ENCODE results near the gene TPD52L3. TPM values are rescaled to one million over a fixed set of nuclear protein-coding genes. Genes with fewer than 3 reads are reported as not detected.

Gene TPD52L3
- not detected in 3 replicates for total RNA-seq

GRCh38 chr9:6328103-6328502, at the start of gene TPD52L3:
TSS of gene TPD52L3 (plus strand) at chr9:6328375. CDS start at chr9:6328596, 221 bp downstream.
- DNase-seq (ENCODE audit: low spot score in 2 of 2, unreplicated experiment in 2 of 2), result no peak
- H3K27me3 Mint-ChIP-seq (ENCODE audit: low read depth), result peaks cover 25% of the 10 kb centered on the region
- TF ChIP-seq CTCF (IDR thresholded peaks at IDR 0.05; ENCODE audit: unreplicated experiment), result no peak
- H3K4me3 Mint-ChIP-seq, result no peak within 1 kb of the TSS
- no peaks in the 10 kb centered on the region for H3K4me1 Mint-ChIP-seq
- no peaks in the 10 kb centered on the region for H3K36me3 Mint-ChIP-seq
- no peak within 1 kb of the TSS for H3K27ac Mint-ChIP-seq
- H3K9me3 Mint-ChIP-seq, result no peaks in the 10 kb centered on the region

GRCh38 chr9:6301858-6302257, 26.3 kb upstream of the TPD52L3 start:
- Mint-ChIP-seq H3K36me3 (no peaks in the 10 kb centered on the region), H3K27ac (no peak overlapping the region), H3K9me3 (peaks cover under 1% of the 10 kb centered on the region), H3K4me3 (no peak overlapping the region), H3K4me1 (peaks cover 7% of the 10 kb centered on the region), H3K27me3 (ENCODE audit: low read depth) (peaks cover 5% of the 10 kb centered on the region)
- DNase-seq (ENCODE audit: low spot score in 2 of 2, unreplicated experiment in 2 of 2), result no peak
- no peak for TF ChIP-seq CTCF (IDR thresholded peaks at IDR 0.05; ENCODE audit: unreplicated experiment)

- peaks cover 6% of the 10 kb centered on the region for H3K27me3 Mint-ChIP-seq (ENCODE audit: low read depth)
- no peaks in the 10 kb centered on the region for H3K9me3 Mint-ChIP-seq
- DNase-seq (ENCODE audit: low spot score in 2 of 2, unreplicated experiment in 2 of 2), result no peak
- H3K36me3 Mint-ChIP-seq, result no peaks in the 10 kb centered on the region
- H3K27ac Mint-ChIP-seq, result no peak overlapping the region
- no peak overlapping the region for H3K4me3 Mint-ChIP-seq
- no peak for TF ChIP-seq CTCF (IDR thresholded peaks at IDR 0.05; ENCODE audit: unreplicated experiment)
- peaks cover 7% of the 10 kb centered on the region for H3K4me1 Mint-ChIP-seq
Measured at GRCh38 chr9:6302417-6302816, 25.8 kb upstream of the TPD52L3 start.

GRCh38 chr9:6304232-6304631, 23.9 kb upstream of the TPD52L3 start:
- TF ChIP-seq CTCF (IDR thresholded peaks at IDR 0.05; ENCODE audit: unreplicated experiment), result no peak
- Mint-ChIP-seq H3K4me3 (no peak overlapping the region), H3K9me3 (no peaks in the 10 kb centered on the region), H3K27me3 (ENCODE audit: low read depth) (peaks cover 10% of the 10 kb centered on the region), H3K27ac (no peak overlapping the region), H3K36me3 (no peaks in the 10 kb centered on the region), H3K4me1 (peaks cover 7% of the 10 kb centered on the region)
- no peak for DNase-seq (ENCODE audit: low spot score in 2 of 2, unreplicated experiment in 2 of 2)

- no peak overlapping the region for H3K4me3 Mint-ChIP-seq
- H3K27me3 Mint-ChIP-seq (ENCODE audit: low read depth), result peaks cover 7% of the 10 kb centered on the region
- no peak overlapping the region for H3K27ac Mint-ChIP-seq
- peak; percentile 40 for TF ChIP-seq CTCF (IDR thresholded peaks at IDR 0.05; ENCODE audit: unreplicated experiment)
- H3K36me3 Mint-ChIP-seq, result no peaks in the 10 kb centered on the region
- no peak for DNase-seq (ENCODE audit: low spot score in 2 of 2, unreplicated experiment in 2 of 2)
- H3K9me3 Mint-ChIP-seq, result no peaks in the 10 kb centered on the region
- peaks cover 7% of the 10 kb centered on the region for H3K4me1 Mint-ChIP-seq
Measured at GRCh38 chr9:6305954-6306563, 22.1 kb upstream of the TPD52L3 start.

All from mesothelial cell of epicardium (in vitro differentiated cells).